GM19238 (cell line): ENCODE data around the gene SLC28A2.
"Not testable (repeated sequence)": the region's sequence is repeated elsewhere in the genome, so short reads cannot be mapped to it uniquely, and the experiment has no call there.

ENCODE experiments used
- DNase-seq: peaks from one replicate; pipeline ENCODE4 v3.0.0; 2011; ENCODE audit warnings: low spot score; ENCODE audit not compliant: insufficient read length

SLC28A2 gene

GRCh38 chr15:45251888-45252287 lies at the start of gene SLC28A2:
Gene SLC28A2, plus strand, starts transcription at chr15:45252234. Its CDS starts 982 bp downstream, at chr15:45253216.
- no peak for DNase-seq

- no peak for DNase-seq
These were observed 48.9 kb upstream of the SLC28A2 start for GRCh38 chr15:45203182-45203581.

GRCh38 chr15:45205192-45205591 lies 46.8 kb upstream of the SLC28A2 start:
- no peak for DNase-seq

- no peak for DNase-seq
These were observed 39.5 kb upstream of the SLC28A2 start for GRCh38 chr15:45212493-45212892.

GRCh38 chr15:45221053-45221599 lies 30.9 kb upstream of the SLC28A2 start:
- no peak for DNase-seq

- DNase-seq, result no peak
These were observed 30.1 kb upstream of the SLC28A2 start for GRCh38 chr15:45221967-45222366.

GRCh38 chr15:45224621-45225217 lies 27.3 kb upstream of the SLC28A2 start:
- no peak for DNase-seq

GRCh38 chr15:45225506-45226273 lies 26.3 kb upstream of the SLC28A2 start:
- DNase-seq, result no peak

GRCh38 chr15:45228931-45229330 lies 23.1 kb upstream of the SLC28A2 start:
- DNase-seq, result no peak

- no peak for DNase-seq
These were observed 21.6 kb upstream of the SLC28A2 start for GRCh38 chr15:45230245-45230965.

GRCh38 chr15:45231132-45231531 lies 20.9 kb upstream of the SLC28A2 start:
- no peak for DNase-seq

GRCh38 chr15:45231864-45232562 lies 20.0 kb upstream of the SLC28A2 start:
- no peak for DNase-seq

GRCh38 chr15:45234562-45235235 lies 17.3 kb upstream of the SLC28A2 start:
- no peak for DNase-seq

GRCh38 chr15:45236806-45237205 lies 15.2 kb upstream of the SLC28A2 start:
- DNase-seq, result not testable (repeated sequence)

- no peak for DNase-seq
These were observed 9.7 kb upstream of the SLC28A2 start for GRCh38 chr15:45242289-45242688.

GRCh38 chr15:45249125-45249780 lies 2.8 kb upstream of the SLC28A2 start:
- DNase-seq, result no peak

- no peak for DNase-seq
These were observed 1.3 kb downstream of the SLC28A2 start for GRCh38 chr15:45253330-45253729.

- DNase-seq, result no peak
These were observed 2.4 kb downstream of the SLC28A2 start for GRCh38 chr15:45254405-45254804.

GRCh38 chr15:45254824-45255223 lies 2.8 kb downstream of the SLC28A2 start:
- DNase-seq, result not testable (repeated sequence)

GRCh38 chr15:45259796-45260195 lies 7.8 kb downstream of the SLC28A2 start:
- DNase-seq, result no peak
